Measurements from ENCODE around the gene MRPL12.
"Not testable (repeated sequence)": the region's sequence is repeated elsewhere in the genome, so short reads cannot be mapped to it uniquely, and the experiment has no call there.

The MRPL12 gene

DNA sequence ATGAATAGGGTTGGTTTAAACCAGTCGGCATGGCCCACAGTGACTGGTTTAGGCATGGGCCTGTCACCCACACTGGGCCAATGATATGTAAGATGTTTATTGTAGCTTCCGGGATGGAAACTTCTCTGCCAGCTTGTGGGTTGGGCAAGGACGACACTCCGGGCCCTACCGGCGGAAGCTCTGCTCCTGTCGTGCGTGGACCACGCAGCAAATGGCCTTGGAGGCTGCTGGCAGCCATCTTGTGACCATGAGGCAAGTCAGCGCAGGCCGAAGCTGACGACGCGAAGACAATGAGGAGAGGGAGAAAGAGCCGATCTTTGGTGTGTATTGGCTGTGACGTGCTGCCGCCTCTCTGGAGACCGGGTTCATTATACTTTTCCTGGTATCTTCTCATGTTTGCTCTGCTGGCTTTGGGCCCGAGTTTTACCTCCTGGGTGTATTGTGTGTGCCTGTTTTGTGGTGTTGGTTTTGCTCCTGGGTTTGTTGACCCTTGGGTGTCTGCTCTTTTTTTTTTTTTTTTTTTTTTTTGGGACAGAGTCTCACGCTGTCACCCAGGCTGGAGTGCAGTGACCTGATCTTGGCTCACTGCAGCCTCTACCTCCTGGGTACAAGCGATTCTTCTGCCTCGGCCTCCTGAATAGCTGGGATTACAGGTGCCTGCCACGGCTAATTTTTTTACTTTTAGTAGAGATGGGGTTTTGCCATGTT, 24.3 kb downstream of the MRPL12 start:
- no peak for DNase-seq
- Histone ChIP-seq H3K27me3 (replicated peaks; ENCODE audit: control insufficient read depth, insufficient read depth, low read length, poor library complexity, severe bottlenecking) (peaks cover 5% of the 10 kb centered on the region), H3K27ac (ENCODE audit: insufficient read depth, low read length, poor library complexity, severe bottlenecking) (no peak overlapping the region), H3K4me3 (ENCODE audit: insufficient read depth, low read depth, low read length, poor library complexity, severe bottlenecking) (no peak overlapping the region), H3K36me3 (ENCODE audit: control insufficient read depth, insufficient read depth, low read length) (no peaks in the 10 kb centered on the region), H3K9me3 (ENCODE audit: control insufficient read depth, low read length) (no peaks in the 10 kb centered on the region), H3K4me1 (ENCODE audit: control insufficient read depth, insufficient read depth, low read length, poor library complexity, severe bottlenecking) (no peaks in the 10 kb centered on the region)

DNA sequence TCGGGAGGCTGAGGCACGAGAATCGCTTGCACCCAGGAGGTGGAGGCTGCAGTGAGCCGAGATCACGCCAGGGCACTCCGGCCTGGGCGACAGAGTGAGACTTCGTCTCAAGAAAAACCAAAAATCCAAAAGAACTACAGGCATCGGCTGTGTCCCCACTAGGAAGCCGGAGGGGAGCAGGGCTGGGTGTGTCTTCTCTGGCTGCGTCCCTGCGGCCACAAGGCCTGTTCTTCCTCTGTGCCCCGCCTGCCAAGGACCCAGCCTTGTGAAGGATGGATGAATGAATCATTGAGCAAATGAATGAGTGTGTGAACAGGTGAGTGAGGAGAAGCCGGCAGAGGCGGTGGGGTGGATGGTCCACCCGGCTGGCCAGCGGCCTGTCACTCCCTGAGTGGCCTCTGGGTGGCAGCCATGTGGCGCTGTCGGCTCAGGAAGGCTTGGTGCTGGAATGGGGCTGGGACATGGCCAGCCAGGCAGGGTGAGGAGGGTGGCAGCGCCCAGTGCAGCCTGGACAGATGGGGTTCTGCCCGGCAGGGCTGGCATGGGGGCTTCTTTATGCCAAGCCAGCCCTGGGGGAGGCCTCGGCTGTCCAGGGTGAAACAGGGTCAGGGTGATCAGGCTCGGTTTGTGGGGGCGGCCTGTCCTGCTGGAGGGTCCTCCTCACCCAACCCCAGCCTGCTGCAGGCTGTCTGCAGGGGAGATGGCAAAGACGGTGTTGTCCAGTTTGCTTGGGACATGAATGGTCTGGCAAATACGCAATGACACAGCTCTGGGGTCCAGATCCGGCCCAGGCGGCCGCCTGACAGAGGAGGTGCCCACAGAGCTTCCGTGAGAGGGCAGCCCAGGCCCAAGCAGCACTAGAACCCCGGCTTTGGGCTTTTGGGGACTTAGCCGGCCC, 30.6 kb downstream of the MRPL12 start:
- Histone ChIP-seq H3K36me3 (ENCODE audit: control insufficient read depth, insufficient read depth, low read length) (no peaks in the 10 kb centered on the region), H3K27me3 (replicated peaks; ENCODE audit: control insufficient read depth, insufficient read depth, low read length, poor library complexity, severe bottlenecking) (peaks cover 5% of the 10 kb centered on the region), H3K4me1 (ENCODE audit: control insufficient read depth, insufficient read depth, low read length, poor library complexity, severe bottlenecking) (no peaks in the 10 kb centered on the region), H3K9me3 (ENCODE audit: control insufficient read depth, low read length) (no peaks in the 10 kb centered on the region), H3K27ac (ENCODE audit: insufficient read depth, low read length, poor library complexity, severe bottlenecking) (no peak overlapping the region), H3K4me3 (ENCODE audit: insufficient read depth, low read depth, low read length, poor library complexity, severe bottlenecking) (no peak overlapping the region)
- DNase-seq = peak; percentile 19 to 24 (median 21)

DNA sequence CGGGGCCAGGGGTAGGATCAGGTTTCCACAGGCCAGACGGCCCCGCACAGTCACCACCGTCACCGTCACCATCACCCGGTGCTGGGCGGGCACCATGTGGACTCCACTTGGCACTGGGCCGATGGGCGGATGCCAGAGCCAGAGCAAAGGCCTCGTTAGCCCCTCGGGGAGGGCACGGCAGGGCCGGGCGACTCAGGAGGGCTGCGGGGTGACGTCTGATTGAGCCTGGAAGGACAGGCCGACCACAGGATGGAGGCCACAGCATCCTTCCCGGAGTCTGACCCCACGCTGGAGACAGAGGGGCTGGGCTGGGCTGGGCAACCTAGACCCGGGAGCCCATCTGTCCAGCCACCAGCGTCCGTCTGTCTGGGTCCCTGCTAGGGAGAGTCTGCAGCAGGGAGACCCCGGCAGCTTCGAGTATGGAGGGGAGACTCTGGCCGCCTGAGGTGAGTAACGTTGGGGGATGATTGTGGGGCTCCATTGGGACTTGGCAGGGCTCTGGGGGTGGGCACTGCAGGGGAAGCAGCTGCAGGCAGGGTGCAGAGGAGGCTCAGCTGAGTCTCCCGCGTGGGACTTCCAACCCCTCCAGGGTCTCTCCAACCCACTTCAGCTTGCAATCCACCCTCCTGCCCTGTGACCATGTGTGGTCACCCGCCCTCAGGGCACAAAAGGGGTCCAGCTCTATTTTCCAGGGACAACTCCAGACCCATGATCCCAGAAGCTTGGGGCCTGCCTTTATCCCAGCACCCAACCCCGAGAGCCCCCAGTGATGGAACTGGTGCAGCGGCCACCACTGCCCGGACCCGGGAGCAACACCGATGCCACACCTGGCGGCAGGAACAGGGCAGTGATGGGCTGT, 31.5 kb downstream of the MRPL12 start:
- H3K27me3 ChIP-seq (replicated peaks; ENCODE audit: control insufficient read depth, insufficient read depth, low read length, poor library complexity, severe bottlenecking) = peaks cover 5% of the 10 kb centered on the region
- no peaks in the 10 kb centered on the region for H3K4me1 ChIP-seq (ENCODE audit: control insufficient read depth, insufficient read depth, low read length, poor library complexity, severe bottlenecking)
- no peaks in the 10 kb centered on the region for H3K36me3 ChIP-seq (ENCODE audit: control insufficient read depth, insufficient read depth, low read length)
- H3K27ac ChIP-seq (ENCODE audit: insufficient read depth, low read length, poor library complexity, severe bottlenecking) = no peak overlapping the region
- no peak for DNase-seq
- no peaks in the 10 kb centered on the region for H3K9me3 ChIP-seq (ENCODE audit: control insufficient read depth, low read length)
- no peak overlapping the region for H3K4me3 ChIP-seq (ENCODE audit: insufficient read depth, low read depth, low read length, poor library complexity, severe bottlenecking)

DNA sequence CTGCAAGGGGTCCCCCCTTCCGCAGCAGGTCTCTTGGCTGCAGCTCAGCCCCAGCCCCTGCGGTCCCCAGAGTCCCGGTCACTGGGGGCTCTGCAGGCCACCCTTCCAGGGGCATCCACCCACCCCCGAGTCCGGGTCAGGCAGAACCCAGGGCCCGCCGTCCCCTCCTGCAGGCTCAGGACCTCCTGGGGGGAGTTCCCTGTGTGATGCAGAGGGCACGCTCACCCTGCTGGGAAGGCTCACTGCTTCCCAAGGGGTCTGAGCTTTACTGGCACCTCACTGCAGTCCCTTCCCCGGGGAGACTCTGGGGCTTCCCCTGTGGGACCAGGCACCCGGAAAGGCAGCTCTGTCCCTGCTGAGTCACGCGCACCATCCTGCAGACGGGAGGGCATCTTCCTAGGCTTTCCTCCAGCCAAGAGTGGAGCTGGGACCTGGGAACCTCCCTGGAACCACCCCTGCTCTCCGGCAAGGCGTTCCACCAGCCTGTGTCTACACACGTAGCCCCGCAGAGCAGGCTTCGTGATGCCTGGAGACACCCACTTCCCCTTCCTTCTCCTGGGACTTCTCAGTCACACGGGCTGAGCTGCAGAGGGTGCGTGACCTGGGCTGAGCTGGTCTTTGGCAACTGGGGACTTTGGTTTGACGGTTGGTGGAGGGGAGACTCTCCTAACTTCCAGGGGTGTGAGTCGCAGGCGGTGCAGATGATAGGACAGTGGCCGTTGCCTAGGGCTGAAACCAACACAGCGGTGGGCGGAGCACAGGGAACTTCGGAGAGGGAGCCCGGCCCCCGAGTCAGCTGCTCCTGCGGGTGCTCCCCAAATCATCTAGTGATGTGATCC, 32.3 kb downstream of the MRPL12 start:
- H3K27ac ChIP-seq (ENCODE audit: insufficient read depth, low read length, poor library complexity, severe bottlenecking) = no peak overlapping the region
- no peaks in the 10 kb centered on the region for H3K36me3 ChIP-seq (ENCODE audit: control insufficient read depth, insufficient read depth, low read length)
- no peaks in the 10 kb centered on the region for H3K9me3 ChIP-seq (ENCODE audit: control insufficient read depth, low read length)
- H3K4me1 ChIP-seq (ENCODE audit: control insufficient read depth, insufficient read depth, low read length, poor library complexity, severe bottlenecking) = no peaks in the 10 kb centered on the region
- no peaks in the 10 kb centered on the region for H3K27me3 ChIP-seq (replicated peaks; ENCODE audit: control insufficient read depth, insufficient read depth, low read length, poor library complexity, severe bottlenecking)
- H3K4me3 ChIP-seq (ENCODE audit: insufficient read depth, low read depth, low read length, poor library complexity, severe bottlenecking) = no peak overlapping the region
- DNase-seq = no peak

DNA sequence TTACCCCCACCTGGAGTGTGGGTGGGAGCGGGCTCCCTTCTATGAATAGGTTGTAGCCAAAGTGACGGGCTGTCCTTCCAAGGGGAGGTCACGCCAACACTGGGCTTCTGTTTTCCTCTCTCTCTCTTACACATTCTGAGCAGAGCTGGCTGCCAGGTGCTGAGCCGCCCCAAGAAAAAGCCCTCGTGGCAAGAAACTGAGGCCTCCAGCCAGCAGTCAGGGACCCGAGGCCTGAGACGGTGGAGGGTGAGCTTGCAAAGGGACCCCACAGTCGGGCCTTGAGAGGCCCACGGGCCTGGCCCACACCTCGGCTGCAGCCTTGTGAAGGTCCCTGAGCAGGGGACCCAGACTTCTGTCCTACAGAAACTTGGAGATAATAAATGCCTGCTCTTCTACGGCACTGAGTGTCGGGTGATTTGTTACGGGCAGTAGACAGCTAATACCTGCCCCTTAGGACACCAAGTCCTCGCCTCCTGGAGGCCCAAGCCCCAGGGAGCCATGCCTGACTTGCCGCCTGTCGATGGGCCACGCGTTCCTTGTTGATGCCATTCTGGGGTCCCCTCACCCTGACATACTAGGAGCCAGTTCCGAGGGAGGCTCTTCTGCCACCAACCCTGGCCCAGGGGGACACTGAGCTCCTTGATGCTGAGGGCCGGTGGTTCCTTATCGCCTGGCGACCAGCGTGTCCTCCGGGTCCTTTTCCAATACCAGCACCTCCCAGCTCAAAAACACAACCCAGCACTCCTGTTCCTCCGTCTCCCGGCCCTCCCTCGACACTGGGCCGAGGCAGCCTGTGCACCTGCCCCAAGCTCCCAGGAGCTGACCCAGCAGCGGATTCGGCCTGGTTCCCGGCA, 35.0 kb downstream of the MRPL12 start:
- Histone ChIP-seq H3K4me3 (ENCODE audit: insufficient read depth, low read depth, low read length, poor library complexity, severe bottlenecking) (no peak overlapping the region), H3K4me1 (ENCODE audit: control insufficient read depth, insufficient read depth, low read length, poor library complexity, severe bottlenecking) (no peaks in the 10 kb centered on the region), H3K36me3 (ENCODE audit: control insufficient read depth, insufficient read depth, low read length) (no peaks in the 10 kb centered on the region), H3K27ac (ENCODE audit: insufficient read depth, low read length, poor library complexity, severe bottlenecking) (no peak overlapping the region), H3K9me3 (ENCODE audit: control insufficient read depth, low read length) (no peaks in the 10 kb centered on the region), H3K27me3 (replicated peaks; ENCODE audit: control insufficient read depth, insufficient read depth, low read length, poor library complexity, severe bottlenecking) (no peaks in the 10 kb centered on the region)
- DNase-seq = no peak

DNA sequence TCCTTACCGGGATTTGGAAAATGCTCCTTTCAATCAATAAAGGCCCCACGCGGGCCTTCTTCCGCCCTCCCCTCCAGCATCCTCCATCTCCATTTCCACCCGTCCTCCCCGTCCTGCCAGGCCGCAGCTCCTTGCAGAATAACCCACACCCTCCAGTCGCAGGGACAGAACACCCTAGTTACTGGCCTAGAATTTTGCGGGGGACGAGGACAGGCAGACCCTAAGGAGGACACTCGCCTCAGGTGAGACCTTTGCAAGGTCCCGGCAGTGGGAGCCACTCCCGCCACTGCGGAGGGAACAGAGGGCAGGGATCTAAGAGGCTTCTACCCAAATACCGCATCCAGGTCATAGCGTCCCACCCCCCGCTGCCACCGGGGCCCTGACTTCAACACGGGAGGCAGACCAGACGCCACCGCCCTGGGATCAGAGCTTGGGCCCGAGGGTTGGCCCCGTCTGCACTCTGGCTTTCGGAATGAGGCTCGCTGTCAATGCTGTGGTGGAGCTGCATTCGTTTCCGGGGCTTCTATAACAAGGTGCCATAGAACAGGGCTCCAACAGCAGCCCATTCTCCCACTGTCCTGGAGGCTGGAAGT, 35.7 kb downstream of the MRPL12 start:
- Histone ChIP-seq H3K9me3 (ENCODE audit: control insufficient read depth, low read length) (no peaks in the 10 kb centered on the region), H3K4me1 (ENCODE audit: control insufficient read depth, insufficient read depth, low read length, poor library complexity, severe bottlenecking) (no peaks in the 10 kb centered on the region), H3K4me3 (ENCODE audit: insufficient read depth, low read depth, low read length, poor library complexity, severe bottlenecking) (no peak overlapping the region), H3K36me3 (ENCODE audit: control insufficient read depth, insufficient read depth, low read length) (no peaks in the 10 kb centered on the region), H3K27me3 (replicated peaks; ENCODE audit: control insufficient read depth, insufficient read depth, low read length, poor library complexity, severe bottlenecking) (no peaks in the 10 kb centered on the region), H3K27ac (ENCODE audit: insufficient read depth, low read length, poor library complexity, severe bottlenecking) (no peak overlapping the region)
- no peak for DNase-seq

DNA sequence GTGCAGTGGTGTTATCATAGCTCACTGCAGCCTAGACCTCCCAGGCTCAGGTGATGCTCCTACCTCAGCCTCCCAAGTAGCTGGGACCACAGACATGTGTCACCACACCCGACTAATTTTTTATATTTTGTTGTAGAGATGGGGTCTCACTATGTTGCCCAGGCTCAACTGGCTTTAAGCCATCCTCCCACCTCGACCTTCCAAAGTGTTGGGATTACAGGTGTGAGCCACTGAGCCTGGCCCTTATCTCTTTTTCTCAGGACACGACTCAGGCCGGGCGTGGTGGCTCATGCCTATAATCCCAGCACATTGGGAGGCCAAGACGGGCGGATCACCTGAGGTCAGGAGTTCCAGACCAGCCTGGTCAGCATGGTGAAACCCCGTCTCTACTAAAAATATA, 36.4 kb downstream of the MRPL12 start:
- not testable (repeated sequence) for DNase-seq; H3K9me3 ChIP-seq (ENCODE audit: control insufficient read depth, low read length); H3K4me3 ChIP-seq (ENCODE audit: insufficient read depth, low read depth, low read length, poor library complexity, severe bottlenecking); H3K27me3 ChIP-seq (replicated peaks; ENCODE audit: control insufficient read depth, insufficient read depth, low read length, poor library complexity, severe bottlenecking); H3K4me1 ChIP-seq (ENCODE audit: control insufficient read depth, insufficient read depth, low read length, poor library complexity, severe bottlenecking); H3K36me3 ChIP-seq (ENCODE audit: control insufficient read depth, insufficient read depth, low read length); H3K27ac ChIP-seq (ENCODE audit: insufficient read depth, low read length, poor library complexity, severe bottlenecking)

DNA sequence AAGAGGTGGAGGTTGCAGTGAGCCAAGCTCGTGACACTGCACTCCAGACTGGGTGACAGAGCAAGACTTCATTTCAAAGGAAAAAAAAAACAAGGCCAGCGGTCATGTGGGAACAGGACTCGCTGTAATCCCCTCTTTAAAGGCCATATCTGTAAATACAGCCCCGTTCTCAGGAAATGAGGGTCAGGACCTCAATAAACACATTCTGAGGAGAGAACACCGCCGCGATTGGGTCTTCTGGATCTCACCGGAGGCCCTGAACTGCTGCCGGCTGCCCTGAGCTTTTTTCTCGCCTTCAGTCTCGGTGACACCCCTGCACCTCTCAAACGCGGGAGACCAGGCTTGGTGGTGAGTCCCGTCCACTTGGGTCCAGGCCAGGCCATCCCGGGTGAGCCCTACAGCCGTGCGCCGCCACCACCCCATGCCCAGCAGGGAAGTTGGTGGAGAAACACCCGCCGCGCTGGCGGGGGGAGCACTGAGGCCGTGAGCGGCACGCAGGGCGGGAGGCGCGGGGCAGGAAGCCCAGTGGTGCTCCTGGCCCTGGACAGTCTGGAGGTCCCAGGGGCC, 37.3 kb downstream of the MRPL12 start:
- H3K4me1 ChIP-seq (ENCODE audit: control insufficient read depth, insufficient read depth, low read length, poor library complexity, severe bottlenecking) = no peaks in the 10 kb centered on the region
- DNase-seq = no peak
- H3K9me3 ChIP-seq (ENCODE audit: control insufficient read depth, low read length) = no peaks in the 10 kb centered on the region
- no peak overlapping the region for H3K27ac ChIP-seq (ENCODE audit: insufficient read depth, low read length, poor library complexity, severe bottlenecking)
- no peaks in the 10 kb centered on the region for H3K27me3 ChIP-seq (replicated peaks; ENCODE audit: control insufficient read depth, insufficient read depth, low read length, poor library complexity, severe bottlenecking)
- no peaks in the 10 kb centered on the region for H3K36me3 ChIP-seq (ENCODE audit: control insufficient read depth, insufficient read depth, low read length)
- no peak overlapping the region for H3K4me3 ChIP-seq (ENCODE audit: insufficient read depth, low read depth, low read length, poor library complexity, severe bottlenecking)
